ENCODE data around the gene GRAP2.

GRCh38 chr22:39974065-39974464 is 73.2 kb downstream of the GRAP2 start:
- no peak for TF ChIP-seq EZH2 (IDR thresholded peaks at IDR 0.05)
- no peak for TF ChIP-seq CTCF (IDR thresholded peaks at IDR 0.05)

Data from neural progenitor cell (in vitro differentiated cells).